Uterus (tissue), 4 donors: ENCODE measurements around the gene ADAMTS14. TPM values are rescaled to one million over a fixed set of nuclear protein-coding genes. Genes with fewer than 3 reads are reported as not detected.

Source experiments
- DNase-seq, 2 donors: peaks; one replicate each; pipeline ENCODE4 v3.0.0-alpha.2; 2019 to 2020
- H3K27ac ChIP-seq, 2 donors: fragments of 200-600 bp; sonication (generic); 1 replicate in 1 of 2; 2 replicates in 1 of 2; pipeline ENCODE4 v1.5.1; 2016 to 2018
- H3K27me3 ChIP-seq, 2 donors: fragments of 200-600 bp; sonication (generic); one replicate each; pipeline ENCODE4 v1.5.1; 2018 to 2019; ENCODE audit warnings: control low read depth in 1 of 2
- H3K36me3 ChIP-seq, 2 donors: fragments of 200-600 bp; sonication (generic); one replicate each; pipeline ENCODE4 v1.5.1; 2019; ENCODE audit warnings: control low read depth in 1 of 2
- H3K4me1 ChIP-seq, 2 donors: fragments of 200-600 bp; sonication (generic); one replicate each; pipeline ENCODE4 v1.5.1; 2018 to 2019; ENCODE audit warnings: control low read depth in 1 of 2
- H3K4me3 ChIP-seq, 2 donors: fragments of 200-600 bp; sonication (generic); 1 replicate in 1 of 2; 2 replicates in 1 of 2; pipeline ENCODE4 v1.5.1; 2018 to 2019; ENCODE audit warnings: mild to moderate bottlenecking in 1 of 2
- H3K9me3 ChIP-seq, 2 donors: fragments of 200-600 bp; sonication (generic); one replicate each; pipeline ENCODE4 v1.5.1; 2019; ENCODE audit warnings: control low read depth in 1 of 2
- CTCF ChIP-seq, 4 experiments: fragments of 200-600 bp in 2 of 4; fragments of 450-650 bp in 2 of 4; sonication (generic) in 2 of 4; IDR thresholded peaks; one replicate each; pipeline ENCODE4 v1.5.1; 2016 to 2019; ENCODE audit warnings: antibody characterized with exemption in 4 of 4, mild to moderate bottlenecking in 2 of 4, moderate library complexity in 1 of 4
- POLR2A ChIP-seq, 2 donors: fragments of 450-650 bp; IDR thresholded peaks; one replicate each; pipeline ENCODE4 v1.6.1; 2016; ENCODE audit warnings: antibody characterized with exemption in 2 of 2, mild to moderate bottlenecking in 1 of 2, moderate library complexity in 1 of 2
- intact Hi-C: fragments of 100-400 bp; cut with DNase I; formaldehyde crosslinking; loops from one replicate; pipeline ENCODE4 v1.15.1; 2023; ENCODE audit warnings: low total_unique reads
- total RNA-seq, 4 donors: library from RNA; depleted of rRNA in 3 of 4; stranded (reverse); fragments of >200 nt in 3 of 4; gene quantifications; one replicate each; pipeline versions ENCODE4 v1.1.0 to v1.2.4, GENCODE V29; 2014 to 2023
- donor health status: DM: yes; HTN: yes; CAD: no.

The ADAMTS14 gene
- total RNA-seq, 4 donors from 2014 or later = 0.18 to 3.7 TPM; not detected in 2

GRCh38 chr10:70682920-70683600 is 10.8 kb downstream of the ADAMTS14 start:
- DNase-seq = no peak
- no peaks in the 10 kb centered on the region for H3K9me3 ChIP-seq
- no peaks in the 10 kb centered on the region for H3K36me3 ChIP-seq
- no peaks in the 10 kb centered on the region for H3K27me3 ChIP-seq
- no peaks in the 10 kb centered on the region for H3K4me1 ChIP-seq
- intact Hi-C loops = no loop called here
- no peak overlapping the region for H3K27ac ChIP-seq
- H3K4me3 ChIP-seq = no peak overlapping the region
- TF ChIP-seq CTCF (IDR thresholded peaks at IDR 0.05) (no peak), POLR2A (IDR thresholded peaks at IDR 0.05) (no peak)

GRCh38 chr10:70683601-70683934 is 11.3 kb downstream of the ADAMTS14 start:
- Histone ChIP-seq H3K4me1 (no peaks in the 10 kb centered on the region), H3K9me3 (no peaks in the 10 kb centered on the region), H3K4me3 (no peak overlapping the region), H3K27ac (no peak overlapping the region), H3K27me3 (no peaks in the 10 kb centered on the region), H3K36me3 (no peaks in the 10 kb centered on the region)
- no peak for DNase-seq
- no peak for TF ChIP-seq POLR2A (IDR thresholded peaks at IDR 0.05)
- no peak for TF ChIP-seq CTCF (IDR thresholded peaks at IDR 0.05)
- intact Hi-C loops = no loop called here

- TF ChIP-seq CTCF (IDR thresholded peaks at IDR 0.05) (no peak), POLR2A (IDR thresholded peaks at IDR 0.05) (no peak)
- Histone ChIP-seq H3K9me3 (no peaks in the 10 kb centered on the region), H3K4me3 (no peak overlapping the region), H3K27me3 (no peaks in the 10 kb centered on the region), H3K4me1 (no peaks in the 10 kb centered on the region), H3K27ac (no peak overlapping the region), H3K36me3 (no peaks in the 10 kb centered on the region)
- DNase-seq = no peak
- intact Hi-C loops = no loop called here
These were observed 11.6 kb downstream of the ADAMTS14 start for GRCh38 chr10:70683940-70684339.

- no peak overlapping the region for H3K27ac ChIP-seq
- no peak for DNase-seq
These were observed 12.1 kb downstream of the ADAMTS14 start for GRCh38 chr10:70684374-70684773.

More at GRCh38 chr10:70684374-70684773, 12.1 kb downstream of the ADAMTS14 start:
- intact Hi-C loops = no loop called here
- Histone ChIP-seq H3K4me1 (no peaks in the 10 kb centered on the region), H3K4me3 (no peak overlapping the region), H3K27me3 (no peaks in the 10 kb centered on the region), H3K36me3 (no peaks in the 10 kb centered on the region), H3K9me3 (no peaks in the 10 kb centered on the region)
- no peak for TF ChIP-seq CTCF (IDR thresholded peaks at IDR 0.05)
- TF ChIP-seq POLR2A (IDR thresholded peaks at IDR 0.05) = no peak
